Smooth muscle cell (in vitro differentiated cells): Measurements from ENCODE around the gene ENAM. TPM values are rescaled to one million over a fixed set of nuclear protein-coding genes. Genes with fewer than 3 reads are reported as not detected.

Experiments used
- DNase-seq: peaks from one replicate; lab custom pipeline; 2025; ENCODE audit not compliant: unreplicated experiment; lab: John Stamatoyannopoulos, UW
- H2AFZ ChIP-seq: fragments of 200-600 bp; sonication (generic); 2 replicates; pipeline ENCODE4 v1.6.0; 2016; ENCODE audit warnings: antibody characterized with exemption, low read depth, mild to moderate bottlenecking
- H3F3A ChIP-seq: fragments of 200-600 bp; sonication (generic); 2 replicates; pipeline ENCODE4 v1.6.0; 2017; ENCODE audit warnings: antibody characterized with exemption, low read depth
- H3K27ac ChIP-seq: fragments of 200-600 bp; sonication (generic); 2 replicates; pipeline ENCODE4 v1.5.1; 2016; ENCODE audit warnings: low read depth, mild to moderate bottlenecking
- H3K27me3 ChIP-seq: fragments of 200-600 bp; sonication (generic); 2 replicates; pipeline ENCODE4 v1.6.1; 2016; ENCODE audit warnings: low read depth, mild to moderate bottlenecking
- H3K36me3 ChIP-seq: fragments of 200-600 bp; sonication (generic); 2 replicates; pipeline ENCODE4 v1.5.1; 2016; ENCODE audit warnings: low read depth
- H3K4me1 ChIP-seq: fragments of 200-600 bp; sonication (generic); 2 replicates; pipeline ENCODE4 v1.5.1; 2016; ENCODE audit warnings: low read depth
- H3K4me2 ChIP-seq: fragments of 200-600 bp; sonication (generic); 2 replicates; pipeline ENCODE4 v1.6.0; 2016; ENCODE audit warnings: mild to moderate bottlenecking
- H3K4me3 ChIP-seq: fragments of 200-600 bp; sonication (generic); 2 replicates; pipeline ENCODE4 v1.5.1; 2016; ENCODE audit warnings: mild to moderate bottlenecking
- H3K79me2 ChIP-seq: fragments of 200-600 bp; sonication (generic); 2 replicates; pipeline ENCODE4 v1.6.0; 2016; ENCODE audit warnings: low read depth, mild to moderate bottlenecking
- H3K9ac ChIP-seq: fragments of 200-600 bp; sonication (generic); 2 replicates; pipeline ENCODE4 v1.6.0; 2016; ENCODE audit warnings: low read depth
- H3K9me3 ChIP-seq: fragments of 200-600 bp; sonication (generic); replicated peaks from 2 replicates; pipeline ENCODE4 v1.5.1; 2016; ENCODE audit warnings: low read depth
- H4K20me1 ChIP-seq: fragments of 200-600 bp; sonication (generic); 2 replicates; pipeline ENCODE4 v1.6.0; 2016; ENCODE audit warnings: low read depth
- WGBS: methylation state at CpG from one replicate; pipeline ENCODE4 v1.1.7; 2016; ENCODE audit warnings: low lambda C conversion rate; 5-methylcytosine and 5-hydroxymethylcytosine counted together
- polyA plus RNA-seq: library from polyadenylated mRNA; unstranded; fragments of >200 nt; fragmentation: Nextera tagmentation; extraction: Ambion mirVana; gene quantifications from 2 replicates; pipeline ENCODE4 v1.2.1, GENCODE V29; 2016
- total RNA-seq: library from RNA; depleted of rRNA; stranded (reverse); fragments of >200 nt; gene quantifications from 2 replicates; pipeline ENCODE4 v1.2.3, GENCODE V29; 2014
- TF ChIP-seq, protein P1 (sequence below): fragments of 200-600 bp; sonication (generic); IDR thresholded peaks from 2 replicates; pipeline ENCODE4 v1.5.1; 2017; ENCODE audit warnings: borderline replicate concordance, mild to moderate bottlenecking, antibody characterized with exemption; ENCODE audit not compliant: insufficient read depth, poor library complexity, severe bottlenecking

Gene ENAM
- total and polyA plus RNA-seq, 2 experiments from 2014 or later: not detected

DNA sequence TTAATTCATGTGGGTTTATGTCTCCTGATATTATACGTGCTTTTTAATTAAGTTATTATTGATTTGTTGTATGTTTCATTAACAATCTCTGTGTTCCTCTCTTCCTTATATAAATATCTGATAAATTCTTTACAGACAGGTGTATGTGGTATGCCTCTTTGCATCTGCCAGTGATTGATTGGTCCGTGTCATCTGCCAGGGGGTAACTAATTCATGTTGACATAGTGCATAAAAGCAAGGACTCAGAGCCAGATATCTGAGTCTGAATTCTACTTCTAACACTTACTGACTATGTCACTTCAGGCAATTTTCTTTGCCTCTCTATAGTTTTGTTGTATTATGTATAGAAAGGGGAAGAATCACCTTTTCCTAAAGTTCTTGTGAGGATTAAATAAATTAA lies 41.7 kb upstream of the ENAM start:
- DNase-seq: no peak
- Histone ChIP-seq H3K4me2 (no peak overlapping the region), H3K4me3 (no peak overlapping the region), H2AFZ (no peak overlapping the region), H3K79me2 (no peaks in the 10 kb centered on the region), H3K4me1 (no peaks in the 10 kb centered on the region), H3K27me3 (no peaks in the 10 kb centered on the region), H3K9ac (no peak overlapping the region), H3F3A (no peaks in the 10 kb centered on the region), H3K36me3 (no peaks in the 10 kb centered on the region), H3K9me3 (no peaks in the 10 kb centered on the region), H4K20me1 (no peaks in the 10 kb centered on the region), H3K27ac (no peak overlapping the region)
- 88% methylated on average over 2 of the region's 2 CpGs for WGBS
- TF ChIP-seq, protein P1, sequence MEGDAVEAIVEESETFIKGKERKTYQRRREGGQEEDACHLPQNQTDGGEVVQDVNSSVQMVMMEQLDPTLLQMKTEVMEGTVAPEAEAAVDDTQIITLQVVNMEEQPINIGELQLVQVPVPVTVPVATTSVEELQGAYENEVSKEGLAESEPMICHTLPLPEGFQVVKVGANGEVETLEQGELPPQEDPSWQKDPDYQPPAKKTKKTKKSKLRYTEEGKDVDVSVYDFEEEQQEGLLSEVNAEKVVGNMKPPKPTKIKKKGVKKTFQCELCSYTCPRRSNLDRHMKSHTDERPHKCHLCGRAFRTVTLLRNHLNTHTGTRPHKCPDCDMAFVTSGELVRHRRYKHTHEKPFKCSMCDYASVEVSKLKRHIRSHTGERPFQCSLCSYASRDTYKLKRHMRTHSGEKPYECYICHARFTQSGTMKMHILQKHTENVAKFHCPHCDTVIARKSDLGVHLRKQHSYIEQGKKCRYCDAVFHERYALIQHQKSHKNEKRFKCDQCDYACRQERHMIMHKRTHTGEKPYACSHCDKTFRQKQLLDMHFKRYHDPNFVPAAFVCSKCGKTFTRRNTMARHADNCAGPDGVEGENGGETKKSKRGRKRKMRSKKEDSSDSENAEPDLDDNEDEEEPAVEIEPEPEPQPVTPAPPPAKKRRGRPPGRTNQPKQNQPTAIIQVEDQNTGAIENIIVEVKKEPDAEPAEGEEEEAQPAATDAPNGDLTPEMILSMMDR: no peak

DNA sequence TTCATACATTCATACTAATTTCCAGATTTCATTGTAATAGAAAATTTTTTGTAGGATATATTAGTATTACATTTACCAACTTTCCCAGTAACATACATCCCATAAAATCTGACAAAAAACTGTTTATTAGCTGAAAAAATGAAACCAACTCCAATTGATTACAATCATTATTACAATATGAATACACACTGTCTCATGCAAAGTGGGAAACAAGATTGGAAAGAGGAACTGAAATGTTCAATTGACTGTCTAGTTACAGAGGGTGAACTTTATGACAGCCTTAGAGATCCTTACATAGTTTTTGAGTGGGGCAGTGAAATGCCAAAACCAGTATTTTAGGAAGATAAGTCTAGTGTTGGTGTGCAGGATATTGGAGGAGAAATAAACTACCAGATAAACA lies 38.8 kb upstream of the ENAM start:
- no peak overlapping the region for H3K4me2 ChIP-seq
- H2AFZ ChIP-seq: no peak overlapping the region
- no peaks in the 10 kb centered on the region for H3K4me1 ChIP-seq
- H4K20me1 ChIP-seq: no peaks in the 10 kb centered on the region
- TF ChIP-seq, protein P1: no peak
- no peak overlapping the region for H3K27ac ChIP-seq
- no peaks in the 10 kb centered on the region for H3F3A ChIP-seq
- no peak overlapping the region for H3K4me3 ChIP-seq
- H3K79me2 ChIP-seq: no peaks in the 10 kb centered on the region
- H3K9me3 ChIP-seq: no peaks in the 10 kb centered on the region
- H3K36me3 ChIP-seq: no peaks in the 10 kb centered on the region
- DNase-seq: no peak
- H3K27me3 ChIP-seq: no peaks in the 10 kb centered on the region
- H3K9ac ChIP-seq: no peak overlapping the region

DNA sequence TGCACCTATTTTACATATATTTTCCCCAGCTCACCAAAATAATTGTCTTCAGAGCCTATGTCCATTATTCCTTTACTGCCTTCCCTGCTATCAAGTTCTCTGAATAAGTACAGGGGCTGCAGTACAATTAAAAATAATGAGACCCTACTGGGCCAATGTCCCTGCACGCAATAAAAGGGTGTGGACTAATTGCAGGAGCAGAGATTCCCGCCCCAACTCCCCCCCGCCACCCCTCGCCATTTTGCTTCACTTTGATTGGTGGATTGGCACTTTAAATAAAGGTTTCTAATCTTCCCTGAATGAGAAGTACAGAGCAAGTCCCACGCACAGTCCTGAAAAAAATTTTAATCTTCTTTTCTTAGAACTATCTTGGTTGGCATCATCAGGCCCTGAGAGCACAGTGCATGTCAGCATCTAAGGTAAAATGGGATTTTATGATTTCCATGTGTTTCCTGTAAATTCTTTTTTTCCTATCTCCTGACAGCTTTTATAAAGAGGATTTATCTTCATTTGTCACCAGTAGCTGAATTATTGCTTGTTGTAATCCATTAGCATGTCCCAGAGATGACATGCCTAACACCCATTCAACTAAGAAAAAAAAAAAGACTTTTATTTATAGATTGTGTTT lies 36.5 kb upstream of the ENAM start, which contains the start of gene AMBN:
Gene AMBN, plus strand, starts transcription at position 302 of the 628 bp plus-strand sequence. Its CDS starts 103 bp downstream, at position 405.
- DNase-seq: no peak
- H3K9ac ChIP-seq: no peak within 1 kb of the TSS
- H3K27me3 ChIP-seq: no peaks in the 10 kb centered on the region
- no peaks in the 10 kb centered on the region for H3K4me1 ChIP-seq
- no peaks in the 10 kb centered on the region for H3K79me2 ChIP-seq
- H3F3A ChIP-seq: no peaks in the 10 kb centered on the region
- no peak within 1 kb of the TSS for H2AFZ ChIP-seq
- no peaks in the 10 kb centered on the region for H3K36me3 ChIP-seq
- no peak within 1 kb of the TSS for H3K4me3 ChIP-seq
- TF ChIP-seq, protein P1: no peak
- no peak within 1 kb of the TSS for H3K27ac ChIP-seq
- no peak within 1 kb of the TSS for H3K4me2 ChIP-seq
- H3K9me3 ChIP-seq: no peaks in the 10 kb centered on the region
- no peaks in the 10 kb centered on the region for H4K20me1 ChIP-seq
- 75% methylated on average over 5 of the region's 5 CpGs for WGBS

DNA sequence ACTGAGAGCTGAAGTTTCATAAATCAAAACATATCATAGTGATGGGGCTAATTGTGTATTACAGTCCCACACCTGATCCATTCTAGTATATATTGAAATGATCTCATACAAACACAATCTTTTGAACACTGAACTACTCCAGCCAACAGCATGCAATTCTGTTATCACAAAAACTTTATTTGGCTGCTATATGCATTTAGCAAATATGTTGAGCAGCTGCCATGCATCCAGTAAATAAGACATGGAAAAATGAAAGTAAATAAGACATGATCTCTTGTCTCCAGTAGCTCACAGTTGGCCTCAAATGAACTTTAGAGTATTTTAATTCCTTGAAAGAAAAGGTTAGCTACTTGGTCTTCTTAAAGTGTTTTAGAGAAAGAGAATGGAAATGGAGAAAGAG lies 34.3 kb upstream of the ENAM start:
- Histone ChIP-seq H3K4me2 (no peak overlapping the region), H3K36me3 (no peaks in the 10 kb centered on the region), H3K27ac (no peak overlapping the region), H3K9me3 (no peaks in the 10 kb centered on the region), H3K9ac (no peak overlapping the region), H3K79me2 (no peaks in the 10 kb centered on the region), H4K20me1 (no peaks in the 10 kb centered on the region), H2AFZ (no peak overlapping the region), H3K4me1 (no peaks in the 10 kb centered on the region), H3F3A (no peaks in the 10 kb centered on the region), H3K27me3 (no peaks in the 10 kb centered on the region), H3K4me3 (no peak overlapping the region)
- DNase-seq: no peak
- TF ChIP-seq, protein P1: no peak
